Esophagus (tissue), 2 donors: ENCODE measurements around the gene ALG9. TPM values are rescaled to one million over a fixed set of nuclear protein-coding genes. Genes with fewer than 3 reads are reported as not detected.
A peak's percentile ranks its signal among the peaks of the same experiment; 100 is the strongest.

ENCODE experiments used
- H3K27ac ChIP-seq, 2 donors: one replicate each; pipeline ENCODE4 v1.5.1; 2013; ENCODE audit warnings: low read depth in 2 of 2, mild to moderate bottlenecking in 2 of 2, inconsistent platforms in 1 of 2, low read length in 1 of 2, moderate library complexity in 1 of 2
- H3K27me3 ChIP-seq, 2 donors: one replicate each; pipeline ENCODE4 v1.6.1; 2013; ENCODE audit warnings: low read length in 2 of 2, control low read depth in 1 of 2, mild to moderate bottlenecking in 1 of 2; ENCODE audit not compliant: insufficient read depth in 2 of 2, control insufficient read depth in 1 of 2
- H3K36me3 ChIP-seq, 2 donors: one replicate each; pipeline ENCODE4 v1.6.1; 2013; ENCODE audit warnings: low read length in 1 of 2; ENCODE audit not compliant: control insufficient read depth in 2 of 2, insufficient read depth in 2 of 2
- H3K4me1 ChIP-seq, 2 donors: one replicate each; pipeline ENCODE4 v1.6.1; 2013; ENCODE audit warnings: low read length in 1 of 2; ENCODE audit not compliant: control insufficient read depth in 2 of 2, insufficient read depth in 2 of 2
- H3K4me3 ChIP-seq, 2 donors: one replicate each; pipeline ENCODE4 v1.5.1; 2013; ENCODE audit warnings: low read length in 2 of 2, mild to moderate bottlenecking in 2 of 2, low read depth in 1 of 2, moderate library complexity in 1 of 2
- H3K9me3 ChIP-seq, 2 donors: one replicate each; pipeline ENCODE4 v1.6.1; 2013; ENCODE audit warnings: mild to moderate bottlenecking in 2 of 2, low read depth in 1 of 2, low read length in 1 of 2, moderate library complexity in 1 of 2; ENCODE audit not compliant: control insufficient read depth in 2 of 2, insufficient read depth in 1 of 2
- WGBS, 2 donors: extraction: QIAGEN DNeasy Blood & Tissue Kit; methylation state at CpG; one replicate each; pipeline ENCODE4 v1.1.7; 2013; 5-methylcytosine and 5-hydroxymethylcytosine counted together
- polyA plus RNA-seq, 2 donors: library from polyadenylated mRNA; stranded (reverse); fragments of 200-250 nt; gene quantifications; one replicate each; pipeline ENCODE4 v1.2.3, GENCODE V29; 2013
- donor health status: healthy with polysubstance abuse.
- donor health status: Bipolar disorder and iron deficiency.

The ALG9 gene
- polyA plus RNA-seq, 2 donors: 13.2 to 19.5 TPM

GRCh38 chr11:111823629-111824028, 47.8 kb downstream of the ALG9 start:
- H3K4me1 ChIP-seq: no peaks in the 10 kb centered on the region
- H3K27me3 ChIP-seq: no peaks in the 10 kb centered on the region
- H3K27ac ChIP-seq: no peak overlapping the region
- peaks cover 0 to 3% of the 10 kb centered on the region in 2 donors for H3K36me3 ChIP-seq
- no peaks in the 10 kb centered on the region for H3K9me3 ChIP-seq
- H3K4me3 ChIP-seq: no peak overlapping the region

- Histone ChIP-seq H3K4me1 (no peaks in the 10 kb centered on the region), H3K9me3 (no peaks in the 10 kb centered on the region), H3K27me3 (no peaks in the 10 kb centered on the region), H3K27ac (no peak overlapping the region), H3K4me3 (no peak overlapping the region), H3K36me3 (peaks cover 0 to 3% of the 10 kb centered on the region in 2 donors)
- WGBS, 2 donors: 84 to 93% methylated on average over 1 of the region's 1 CpG
Measured at GRCh38 chr11:111823131-111823530, 48.2 kb downstream of the ALG9 start.

GRCh38 chr11:111819829-111820237, 51.5 kb downstream of the ALG9 start:
- H3K27me3 ChIP-seq: no peaks in the 10 kb centered on the region
- no peak overlapping the region for H3K4me3 ChIP-seq
- no peaks in the 10 kb centered on the region for H3K4me1 ChIP-seq
- no peaks in the 10 kb centered on the region for H3K9me3 ChIP-seq
- WGBS, 2 donors: 52 to 63% methylated on average over 3 of the region's 3 CpGs
- peak overlapping the region; percentile 60 to 74 for H3K27ac ChIP-seq
- H3K36me3 ChIP-seq: peaks cover 0 to 3% of the 10 kb centered on the region in 2 donors

- Histone ChIP-seq H3K27ac (peak overlapping the region; percentile 60 to 74), H3K9me3 (no peaks in the 10 kb centered on the region), H3K4me1 (no peaks in the 10 kb centered on the region), H3K36me3 (peaks cover 0 to 3% of the 10 kb centered on the region in 2 donors), H3K4me3 (no peak overlapping the region), H3K27me3 (no peaks in the 10 kb centered on the region)
- WGBS, 2 donors: 53 to 63% methylated on average over 1 of the region's 1 CpG
Measured at GRCh38 chr11:111819161-111819828, 52.1 kb downstream of the ALG9 start.

GRCh38 chr11:111815489-111815888, 55.9 kb downstream of the ALG9 start:
- Histone ChIP-seq H3K4me3 (no peak overlapping the region), H3K27me3 (no peaks in the 10 kb centered on the region), H3K9me3 (no peaks in the 10 kb centered on the region), H3K27ac (no peak overlapping the region), H3K4me1 (no peaks in the 10 kb centered on the region), H3K36me3 (peaks cover 0 to 3% of the 10 kb centered on the region in 2 donors)
- 84 to 88% methylated on average over 1 of the region's 1 CpG for WGBS, 2 donors

- H3K27me3 ChIP-seq: no peaks in the 10 kb centered on the region
- WGBS, 2 donors: 78 to 80% methylated on average over 8 of the region's 8 CpGs
- H3K9me3 ChIP-seq: no peaks in the 10 kb centered on the region
- H3K36me3 ChIP-seq: no peaks in the 10 kb centered on the region
- peak overlapping the region in 1 of 2 donors; percentile 20 for H3K27ac ChIP-seq
- no peaks in the 10 kb centered on the region for H3K4me1 ChIP-seq
- no peak overlapping the region for H3K4me3 ChIP-seq
Measured at GRCh38 chr11:111814557-111815320, 56.6 kb downstream of the ALG9 start.

- WGBS, 2 donors: 84 to 93% methylated on average over 1 of the region's 1 CpG
- no peaks in the 10 kb centered on the region for H3K27me3 ChIP-seq
- H3K36me3 ChIP-seq: no peaks in the 10 kb centered on the region
- H3K27ac ChIP-seq: no peak overlapping the region
- H3K4me1 ChIP-seq: no peaks in the 10 kb centered on the region
- H3K4me3 ChIP-seq: no peak overlapping the region
- H3K9me3 ChIP-seq: no peaks in the 10 kb centered on the region
Measured at GRCh38 chr11:111814106-111814505, 57.3 kb downstream of the ALG9 start.

- peaks cover 0 to 9% of the 10 kb centered on the region in 2 donors for H3K36me3 ChIP-seq
- H3K4me3 ChIP-seq: no peak overlapping the region
- no peaks in the 10 kb centered on the region for H3K27me3 ChIP-seq
- 98 to 99% methylated on average over 2 of the region's 2 CpGs for WGBS, 2 donors
- no peak overlapping the region for H3K27ac ChIP-seq
- no peaks in the 10 kb centered on the region for H3K4me1 ChIP-seq
- H3K9me3 ChIP-seq: no peaks in the 10 kb centered on the region
Measured at GRCh38 chr11:111812211-111812610, 59.2 kb downstream of the ALG9 start.

GRCh38 chr11:111811445-111811844, 59.9 kb downstream of the ALG9 start:
- Histone ChIP-seq H3K27me3 (no peaks in the 10 kb centered on the region), H3K4me3 (no peak overlapping the region)
- 97 to 99% methylated on average over 2 of the region's 2 CpGs for WGBS, 2 donors

More at GRCh38 chr11:111811445-111811844, 59.9 kb downstream of the ALG9 start:
- Histone ChIP-seq H3K4me1 (no peaks in the 10 kb centered on the region), H3K27ac (no peak overlapping the region), H3K36me3 (peaks cover 0 to 9% of the 10 kb centered on the region in 2 donors), H3K9me3 (no peaks in the 10 kb centered on the region)
